Keratinocyte (primary cell): ENCODE data around the gene CACNA1I.

Experiments
- CTCF ChIP-seq, 3 experiments: IDR thresholded peaks in 1 of 3; conservative IDR thresholded peaks in 1 of 3; optimal IDR thresholded peaks in 1 of 3; 2 replicates in 2 of 3; 3 replicates in 1 of 3; pipeline versions ENCODE3 to v1.5.1; 2011; ENCODE audit warnings: low read length in 3 of 3, mild to moderate bottlenecking in 3 of 3, moderate library complexity in 2 of 3, control low read depth in 1 of 3, inconsistent platforms in 1 of 3; ENCODE audit not compliant: insufficient read depth in 2 of 3; ENCODE audit errors: extremely low read depth in 1 of 3
- EZH2 ChIP-seq: IDR thresholded peaks from one replicate; pipeline ENCODE4 v1.6.1; 2012; ENCODE audit warnings: inconsistent platforms, mild to moderate bottlenecking, low read length, moderate library complexity

GRCh38 chr22:39526736-39527171 is 43.8 kb upstream of the CACNA1I start:
- no peak for TF ChIP-seq CTCF (optimal IDR thresholded peaks at IDR 0.05 in 1 of 3, IDR thresholded peaks at IDR 0.05 in 1 of 3, conservative IDR thresholded peaks at IDR 0.05 in 1 of 3; ENCODE audit: extremely low read depth in 1 of 3, insufficient read depth in 2 of 3, low read length in 3 of 3)
- no peak for TF ChIP-seq EZH2
